Adrenal gland (tissue), 5 donors: ENCODE data around the gene ICAM2.

Experiments used
- POLR2A ChIP-seq, 2 donors: fragments of 450-650 bp; IDR thresholded peaks; one replicate each; pipeline ENCODE4 v1.6.1; 2017; ENCODE audit warnings: antibody characterized with exemption in 2 of 2, mild to moderate bottlenecking in 2 of 2, moderate library complexity in 1 of 2
- TF ChIP-seq, protein P1 (sequence below), 6 experiments: fragments of 450-650 bp in 4 of 6; fragments of 200-600 bp in 2 of 6; sonication (generic) in 1 of 6; IDR thresholded peaks; 1 replicate in 5 of 6; 2 replicates in 1 of 6; pipeline versions ENCODE4 v1.5.1 to v1.8.0; 2016 to 2021; ENCODE audit warnings: antibody characterized with exemption in 6 of 6, mild to moderate bottlenecking in 2 of 6, moderate library complexity in 1 of 6
- donor health status: DM: no; HTN: no; CAD: no.

DNA sequence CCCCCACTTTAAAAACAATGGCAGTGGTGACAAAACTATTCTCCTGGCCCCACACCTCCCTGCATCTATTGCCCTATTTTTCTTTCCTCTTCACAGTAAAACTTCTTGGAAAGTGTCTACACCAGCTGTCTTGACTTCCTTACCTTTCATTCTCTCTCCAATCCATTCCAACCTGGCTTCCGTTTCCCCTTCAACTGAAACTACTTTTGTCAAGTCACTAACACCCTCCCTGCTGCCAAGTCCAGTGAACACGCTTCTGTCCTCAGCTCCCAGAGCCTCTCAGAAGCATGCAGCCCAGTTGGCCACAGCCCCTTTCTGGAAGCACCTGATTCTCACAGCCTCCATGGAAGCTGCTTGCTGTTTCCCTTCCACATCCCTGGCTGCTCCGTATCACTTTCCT is 43.7 kb downstream of the ICAM2 start:
- TF ChIP-seq, protein P1, sequence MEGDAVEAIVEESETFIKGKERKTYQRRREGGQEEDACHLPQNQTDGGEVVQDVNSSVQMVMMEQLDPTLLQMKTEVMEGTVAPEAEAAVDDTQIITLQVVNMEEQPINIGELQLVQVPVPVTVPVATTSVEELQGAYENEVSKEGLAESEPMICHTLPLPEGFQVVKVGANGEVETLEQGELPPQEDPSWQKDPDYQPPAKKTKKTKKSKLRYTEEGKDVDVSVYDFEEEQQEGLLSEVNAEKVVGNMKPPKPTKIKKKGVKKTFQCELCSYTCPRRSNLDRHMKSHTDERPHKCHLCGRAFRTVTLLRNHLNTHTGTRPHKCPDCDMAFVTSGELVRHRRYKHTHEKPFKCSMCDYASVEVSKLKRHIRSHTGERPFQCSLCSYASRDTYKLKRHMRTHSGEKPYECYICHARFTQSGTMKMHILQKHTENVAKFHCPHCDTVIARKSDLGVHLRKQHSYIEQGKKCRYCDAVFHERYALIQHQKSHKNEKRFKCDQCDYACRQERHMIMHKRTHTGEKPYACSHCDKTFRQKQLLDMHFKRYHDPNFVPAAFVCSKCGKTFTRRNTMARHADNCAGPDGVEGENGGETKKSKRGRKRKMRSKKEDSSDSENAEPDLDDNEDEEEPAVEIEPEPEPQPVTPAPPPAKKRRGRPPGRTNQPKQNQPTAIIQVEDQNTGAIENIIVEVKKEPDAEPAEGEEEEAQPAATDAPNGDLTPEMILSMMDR (IDR thresholded peaks at IDR 0.05) = no peak
- TF ChIP-seq POLR2A (IDR thresholded peaks at IDR 0.05) = no peak
